ENCODE data around the gene MRAP2. TPM values are rescaled to one million over a fixed set of nuclear protein-coding genes. Genes with fewer than 3 reads are reported as not detected.
"Not testable (repeated sequence)": the region's sequence is repeated elsewhere in the genome, so short reads cannot be mapped to it uniquely, and the experiment has no call there.

The MRAP2 gene
- total RNA-seq, 1 donor from 2014 or later, result 0.13 TPM

- DNase-seq (ENCODE audit: low spot score), result no peak
- ATAC-seq, result no peak
These were observed 89.6 kb downstream of the MRAP2 start for GRCh38 chr6:84123186-84123585.

- peak; percentile 89 for ATAC-seq
- not testable (repeated sequence) for DNase-seq (ENCODE audit: low spot score)
These were observed 96.0 kb downstream of the MRAP2 start for GRCh38 chr6:84129588-84129987.

GRCh38 chr6:84133385-84133784 lies 99.8 kb downstream of the MRAP2 start:
- DNase-seq (ENCODE audit: low spot score); ATAC-seq: not testable (repeated sequence)

GRCh38 chr6:84135291-84135690 lies 101.7 kb downstream of the MRAP2 start:
- ATAC-seq (no peak), DNase-seq (ENCODE audit: low spot score) (no peak)

GRCh38 chr6:84136364-84137050 lies 102.9 kb downstream of the MRAP2 start:
- DNase-seq (ENCODE audit: low spot score) (no peak), ATAC-seq (no peak)

GRCh38 chr6:84137051-84137375 lies 103.4 kb downstream of the MRAP2 start:
- no peak for DNase-seq (ENCODE audit: low spot score)
- ATAC-seq, result no peak

GRCh38 chr6:84137989-84138575 lies 104.5 kb downstream of the MRAP2 start:
- no peak for ATAC-seq

GRCh38 chr6:84139311-84139710 lies 105.7 kb downstream of the MRAP2 start:
- DNase-seq (ENCODE audit: low spot score), result no peak
- no peak for ATAC-seq

More at GRCh38 chr6:84137989-84138575, 104.5 kb downstream of the MRAP2 start:
- no peak for DNase-seq (ENCODE audit: low spot score)

Other genes starting within 250 kb of the MRAP2 start
- gene RIPPLY2, start 180.4 kb upstream of the MRAP2 start, total RNA-seq, result not detected
- gene CYB5R4, start 174.1 kb upstream of the MRAP2 start, total RNA-seq, result 6.7 TPM
- 1.7 TPM for gene CEP162, start 193.9 kb downstream of the MRAP2 start, total RNA-seq

Data from left lobe of liver (tissue), 2 donors.